ENCODE data around the gene MIGA2. TPM values are rescaled to one million over a fixed set of nuclear protein-coding genes. Genes with fewer than 3 reads are reported as not detected.

The MIGA2 gene
- polyA plus RNA-seq, 2 of the 4 experiments (the other 2 are of a cell fraction): 6.4 to 16.1 TPM

GRCh38 chr9:129058965-129059795 lies 22.8 kb downstream of the MIGA2 start:
- FAIRE-seq (no peak), DNase-seq (ENCODE audit: low read depth in 1 of 2, low spot score in 1 of 2) (no peak), ATAC-seq (peak in 1 of 2 experiments; percentile 60; a peak in 3 of 6 replicates)
- CTCF ChIA-PET: interaction anchor here (0.7 to 1.3 kb wide), 4 partner anchors 8 to 56 kb away, joined by 3 to 7 read pairs (median 4); partner anchors contain the start of gene SH3GLB2
- Histone ChIP-seq H3K4me2 (no peak overlapping the region), H3K4me3 (no peak overlapping the region), H3K27ac (no peak overlapping the region), H3K4me1 (peaks cover 8% of the 10 kb centered on the region; the same call in 1 of the 3 replicates), H3K9me3 (no peaks in the 10 kb centered on the region)
- no peak for TF ChIP-seq ELK1 (IDR thresholded peaks at IDR 0.05; ENCODE audit: low read depth, low read length)
- no peak for TF ChIP-seq CTCF (IDR thresholded peaks at IDR 0.05)
- TF ChIP-seq NFE2L2 (conservative IDR thresholded peaks at IDR 0.05; ENCODE audit: low read length): no peak
- TF ChIP-seq FOSL2 (IDR thresholded peaks at IDR 0.05): no peak
- TF ChIP-seq FOSL2 (CRISPR knock-in tag; IDR thresholded peaks at IDR 0.05): no peak
- no peak for TF ChIP-seq JUN (IDR thresholded peaks at IDR 0.05)
- no peak for TF ChIP-seq BHLHE40 (IDR thresholded peaks at IDR 0.05; ENCODE audit: low read depth, low read length)
- no peak for TF ChIP-seq ATOH8 (CRISPR knock-in tag; IDR thresholded peaks at IDR 0.05; ENCODE audit: low read depth)
- no peak for TF ChIP-seq RAD21 (conservative IDR thresholded peaks at IDR 0.05 in 1 of 2, IDR thresholded peaks at IDR 0.05 in 1 of 2)
- TF ChIP-seq HMGXB4 (CRISPR knock-in tag; IDR thresholded peaks at IDR 0.05; ENCODE audit: borderline replicate concordance): no peak
- no peak for TF ChIP-seq RFX5 (IDR thresholded peaks at IDR 0.05)
- TF ChIP-seq PHF8 (IDR thresholded peaks at IDR 0.05; ENCODE audit: borderline replicate concordance, low read depth): no peak
- TF ChIP-seq RCOR1 (IDR thresholded peaks at IDR 0.05; ENCODE audit: low read depth, low read length): no peak
- WGBS (ENCODE audit: missing lambda C conversion rate): 76% methylated on average over 21 of the region's 21 CpGs
- POLR2A ChIA-PET: interaction anchor here (0.6 kb wide), 1 partner anchor 399 kb away, joined by 3 read pairs; no protein-coding TSS in a partner anchor

GRCh38 chr9:129059796-129060785 lies 23.7 kb downstream of the MIGA2 start:
- TF ChIP-seq ATOH8 (CRISPR knock-in tag; IDR thresholded peaks at IDR 0.05; ENCODE audit: low read depth) (no peak), HDAC2 (IDR thresholded peaks at IDR 0.05) (no peak), EHF (CRISPR knock-in tag; IDR thresholded peaks at IDR 0.05) (no peak), MAZ (IDR thresholded peaks at IDR 0.05; ENCODE audit: borderline replicate concordance, low read depth, low read length) (no peak)
- WGBS (ENCODE audit: missing lambda C conversion rate): 91% methylated on average over 37 of the region's 37 CpGs
- FAIRE-seq (no peak), ATAC-seq (peak; percentile 24 to 27; a peak in 3 of 6 replicates), DNase-seq (ENCODE audit: low read depth in 1 of 2, low spot score in 1 of 2) (no peak)
- Histone ChIP-seq H3K4me3 (no peak overlapping the region), H3K27ac (no peak overlapping the region), H3K4me1 (peaks cover 8% of the 10 kb centered on the region; the same call in 1 of the 3 replicates), H3K9me3 (no peaks in the 10 kb centered on the region), H3K4me2 (no peak overlapping the region)
- ChIA-PET CTCF (interaction anchor here (0.7 to 1.2 kb wide), 2 partner anchors 29 to 32 kb away, joined by 3 to 7 read pairs; partner anchors contain the start of gene SH3GLB2), POLR2A (no interaction called here)

Data from A549 (cell line).